Spleen (tissue), 11 donors: ENCODE data around the gene MARCHF11. TPM values are rescaled to one million over a fixed set of nuclear protein-coding genes. Genes with fewer than 3 reads are reported as not detected.

ENCODE experiments used
- DNase-seq: peaks from one replicate; pipeline ENCODE4 v3.0.0-alpha.2; 2020
- H3K27ac ChIP-seq, 8 donors: fragments of 200-600 bp; sonication (generic) in 7 of 8; 1 replicate in 4 of 8; 2 replicates in 4 of 8; pipeline versions ENCODE4 v1.5.0 to v1.8.0; 2016 to 2021; ENCODE audit warnings: inconsistent platforms in 4 of 8, mild to moderate bottlenecking in 4 of 8, moderate library complexity in 1 of 8
- H3K27me3 ChIP-seq, 7 donors: fragments of 200-600 bp; sonication (generic) in 6 of 7; replicated peaks in 1 of 7; 1 replicate in 4 of 7; 2 replicates in 3 of 7; pipeline versions ENCODE4 v1.5.0 to v1.8.0; 2016 to 2021; ENCODE audit warnings: inconsistent platforms in 3 of 7, mild to moderate bottlenecking in 1 of 7
- H3K36me3 ChIP-seq, 6 donors: fragments of 200-600 bp; sonication (generic) in 5 of 6; 1 replicate in 4 of 6; 2 replicates in 2 of 6; pipeline versions ENCODE4 v1.5.0 to v1.8.0; 2016 to 2021; ENCODE audit warnings: inconsistent platforms in 2 of 6
- H3K4me1 ChIP-seq, 6 donors: fragments of 200-600 bp; sonication (generic) in 5 of 6; 1 replicate in 3 of 6; 2 replicates in 3 of 6; pipeline versions ENCODE4 v1.5.0 to v1.8.0; 2016 to 2021; ENCODE audit warnings: inconsistent platforms in 3 of 6
- H3K4me3 ChIP-seq, 8 donors: fragments of 200-600 bp; sonication (generic) in 7 of 8; 1 replicate in 4 of 8; 2 replicates in 4 of 8; pipeline versions ENCODE4 v1.5.0 to v1.8.0; 2016 to 2021; ENCODE audit warnings: inconsistent platforms in 4 of 8, mild to moderate bottlenecking in 4 of 8, moderate library complexity in 2 of 8
- H3K9me3 ChIP-seq, 8 donors: fragments of 200-600 bp; sonication (generic) in 7 of 8; 1 replicate in 4 of 8; 2 replicates in 4 of 8; pipeline versions ENCODE4 v1.5.0 to v1.8.0; 2016 to 2021; ENCODE audit warnings: inconsistent platforms in 4 of 8
- POLR2A ChIP-seq, 3 donors: fragments of 450-650 bp; IDR thresholded peaks; one replicate each; pipeline ENCODE4 v1.5.1; 2017; ENCODE audit warnings: antibody characterized with exemption in 3 of 3, mild to moderate bottlenecking in 1 of 3
- POLR2AphosphoS5 ChIP-seq, 3 donors: sonication (generic); formaldehyde crosslinking; IDR thresholded peaks; one replicate each; pipeline ENCODE4 v1.5.1; 2017; ENCODE audit warnings: antibody characterized with exemption in 3 of 3
- WGBS, 5 donors: extraction: QIAGEN DNeasy Blood & Tissue Kit in 3 of 5; methylation state at CpG; one replicate each; pipeline versions ENCODE4 v1.1.5 to v1.1.7; 2013 to 2018; 5-methylcytosine and 5-hydroxymethylcytosine counted together
- intact Hi-C: fragments of 100-400 bp; cut with DNase I; formaldehyde crosslinking; loops from one replicate; pipeline ENCODE4 v1.15.0; 2023; ENCODE audit warnings: low total_unique reads
- polyA plus RNA-seq, 3 donors: library from polyadenylated mRNA; stranded (reverse); fragments of 200-250 nt; gene quantifications; one replicate each; pipeline ENCODE4 v1.2.1, GENCODE V29; 2013
- total RNA-seq, 7 donors: library from RNA; depleted of rRNA in 3 of 7; stranded (reverse); fragments of >200 nt in 3 of 7; fragmentation: NEBNext Ultra II Directional in 4 of 7; extraction: Animal tissue kit (Norgen Biotek cat#: 25700) in 4 of 7; gene quantifications; one replicate each; pipeline versions ENCODE4 v1.1.0 to v1.2.1, GENCODE V29; 2016 to 2021
- TF ChIP-seq, protein P1 (sequence below), 11 experiments: fragments of 200-600 bp in 7 of 11; fragments of 450-650 bp in 4 of 11; sonication (generic) in 4 of 11; IDR thresholded peaks in 8 of 11; conservative IDR thresholded peaks in 3 of 11; 1 replicate in 7 of 11; 2 replicates in 4 of 11; pipeline versions ENCODE4 v1.4.0 to v1.8.0; 2016 to 2021; ENCODE audit warnings: antibody characterized with exemption in 11 of 11, inconsistent platforms in 4 of 11, mild to moderate bottlenecking in 1 of 11
- donor health status: healthy with polysubstance abuse.
- donor health status: DM: no; HTN: no; CAD: no; lungs with moderate emphysema.
- donor health status: DM: no; HTN: no; CAD: no.
- donor health status: Bipolar disorder and iron deficiency.
- donor health status: healthy.
- donor health status: DM: no; HTN: no; CAD: no.
- donor health status: DM: yes; HTN: yes; CAD: no.

MARCHF11 gene
- total and polyA plus RNA-seq, 10 donors: not detected

DNA sequence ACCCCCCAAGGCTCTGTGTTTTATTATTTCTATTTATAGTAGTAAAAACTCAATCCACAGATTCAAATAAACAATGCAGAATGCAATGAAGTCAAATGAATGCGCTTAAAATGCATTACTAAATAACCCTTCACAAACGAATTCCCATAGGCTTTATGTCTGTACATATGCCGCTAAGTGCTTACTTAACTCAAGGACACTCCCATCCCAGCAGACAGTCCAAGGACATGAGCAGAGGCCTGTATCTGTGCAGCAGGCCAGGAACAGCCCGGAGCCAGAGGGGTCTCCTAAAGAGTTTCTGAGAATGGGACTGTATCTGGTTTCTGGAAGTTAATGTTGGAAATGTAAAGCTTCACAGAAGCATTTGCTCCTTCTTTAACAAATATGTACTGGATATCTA lies 59.8 kb downstream of the MARCHF11 start:
- H3K36me3 ChIP-seq: no peaks in the 10 kb centered on the region
- no peak overlapping the region for H3K27ac ChIP-seq
- no peaks in the 10 kb centered on the region for H3K27me3 ChIP-seq
- WGBS, 5 donors: 60 to 71% (median 70%) methylated on average over 4 of the region's 4 CpGs
- no peaks in the 10 kb centered on the region for H3K4me1 ChIP-seq
- H3K4me3 ChIP-seq: no peak overlapping the region
- no peak for TF ChIP-seq POLR2AphosphoS5 (IDR thresholded peaks at IDR 0.05)
- TF ChIP-seq POLR2A (IDR thresholded peaks at IDR 0.05): no peak
- TF ChIP-seq, protein P1, sequence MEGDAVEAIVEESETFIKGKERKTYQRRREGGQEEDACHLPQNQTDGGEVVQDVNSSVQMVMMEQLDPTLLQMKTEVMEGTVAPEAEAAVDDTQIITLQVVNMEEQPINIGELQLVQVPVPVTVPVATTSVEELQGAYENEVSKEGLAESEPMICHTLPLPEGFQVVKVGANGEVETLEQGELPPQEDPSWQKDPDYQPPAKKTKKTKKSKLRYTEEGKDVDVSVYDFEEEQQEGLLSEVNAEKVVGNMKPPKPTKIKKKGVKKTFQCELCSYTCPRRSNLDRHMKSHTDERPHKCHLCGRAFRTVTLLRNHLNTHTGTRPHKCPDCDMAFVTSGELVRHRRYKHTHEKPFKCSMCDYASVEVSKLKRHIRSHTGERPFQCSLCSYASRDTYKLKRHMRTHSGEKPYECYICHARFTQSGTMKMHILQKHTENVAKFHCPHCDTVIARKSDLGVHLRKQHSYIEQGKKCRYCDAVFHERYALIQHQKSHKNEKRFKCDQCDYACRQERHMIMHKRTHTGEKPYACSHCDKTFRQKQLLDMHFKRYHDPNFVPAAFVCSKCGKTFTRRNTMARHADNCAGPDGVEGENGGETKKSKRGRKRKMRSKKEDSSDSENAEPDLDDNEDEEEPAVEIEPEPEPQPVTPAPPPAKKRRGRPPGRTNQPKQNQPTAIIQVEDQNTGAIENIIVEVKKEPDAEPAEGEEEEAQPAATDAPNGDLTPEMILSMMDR (IDR thresholded peaks at IDR 0.05 in 8 of 11, conservative IDR thresholded peaks at IDR 0.05 in 3 of 11): no peak
- intact Hi-C loops: no loop called here
- no peak for DNase-seq
- H3K9me3 ChIP-seq: peaks cover 0 to 15% (median 0%) of the 10 kb centered on the region in 8 donors

DNA sequence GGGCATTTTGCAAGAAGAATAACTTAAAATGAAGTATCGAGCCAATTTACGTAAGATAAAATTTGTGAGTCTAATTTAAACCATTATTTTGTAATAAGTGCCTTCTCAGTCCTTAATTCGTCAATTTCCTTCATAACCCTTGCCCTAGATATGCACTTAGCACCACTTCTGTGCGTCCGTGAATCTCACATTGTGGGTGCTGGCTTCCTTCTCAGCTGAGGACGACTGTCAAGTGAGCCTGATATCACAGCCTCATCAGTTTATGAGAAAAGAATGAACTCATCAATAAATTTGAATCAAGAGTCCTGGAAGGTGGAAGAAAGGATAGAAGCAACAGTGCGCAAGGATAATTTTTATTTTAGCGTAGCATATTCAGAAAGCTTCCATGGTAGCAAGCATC lies 64.5 kb downstream of the MARCHF11 start:
- H3K27ac ChIP-seq: no peak overlapping the region
- peaks cover 0 to 25% (median 15%) of the 10 kb centered on the region in 8 donors for H3K9me3 ChIP-seq
- 80 to 86% (median 84%) methylated on average over 8 of the region's 8 CpGs for WGBS, 5 donors
- no peaks in the 10 kb centered on the region for H3K36me3 ChIP-seq
- TF ChIP-seq, protein P1 (IDR thresholded peaks at IDR 0.05 in 8 of 11, conservative IDR thresholded peaks at IDR 0.05 in 3 of 11): no peak
- TF ChIP-seq POLR2AphosphoS5 (IDR thresholded peaks at IDR 0.05): no peak
- TF ChIP-seq POLR2A (IDR thresholded peaks at IDR 0.05): no peak
- H3K4me1 ChIP-seq: no peaks in the 10 kb centered on the region
- DNase-seq: no peak
- H3K4me3 ChIP-seq: no peak overlapping the region
- intact Hi-C loops: no loop called here
- no peaks in the 10 kb centered on the region for H3K27me3 ChIP-seq

DNA sequence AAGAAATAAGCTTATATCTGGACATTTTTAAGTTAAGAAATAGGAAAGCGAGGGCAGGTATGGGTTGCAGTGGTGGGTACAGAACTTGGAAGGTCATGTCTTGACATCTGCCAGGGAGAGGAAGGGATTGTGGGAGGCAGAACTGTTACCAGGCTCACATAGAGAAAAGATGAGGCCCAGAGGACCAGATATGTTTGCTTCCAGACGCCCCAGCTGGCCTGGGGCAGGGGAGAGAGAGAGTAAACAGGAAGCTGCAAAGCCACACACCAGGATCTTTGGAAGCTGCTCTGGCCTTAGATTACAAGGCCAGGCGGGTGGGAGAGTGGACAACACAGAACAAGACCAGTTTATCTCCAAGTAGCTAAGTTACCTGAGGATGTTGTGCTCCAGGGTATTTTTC lies 71.2 kb downstream of the MARCHF11 start:
- Histone ChIP-seq H3K27ac (no peak overlapping the region), H3K27me3 (no peaks in the 10 kb centered on the region), H3K9me3 (peaks cover 0 to 84% (median 29%) of the 10 kb centered on the region in 8 donors), H3K36me3 (no peaks in the 10 kb centered on the region), H3K4me1 (no peaks in the 10 kb centered on the region), H3K4me3 (no peak overlapping the region)
- DNase-seq: no peak
- 47 to 62% (median 54%) methylated on average over 3 of the region's 3 CpGs for WGBS, 5 donors
- intact Hi-C loops: no loop called here
- TF ChIP-seq POLR2AphosphoS5 (IDR thresholded peaks at IDR 0.05) (no peak), POLR2A (IDR thresholded peaks at IDR 0.05) (no peak)
- TF ChIP-seq, protein P1 (IDR thresholded peaks at IDR 0.05 in 8 of 11, conservative IDR thresholded peaks at IDR 0.05 in 3 of 11): no peak

DNA sequence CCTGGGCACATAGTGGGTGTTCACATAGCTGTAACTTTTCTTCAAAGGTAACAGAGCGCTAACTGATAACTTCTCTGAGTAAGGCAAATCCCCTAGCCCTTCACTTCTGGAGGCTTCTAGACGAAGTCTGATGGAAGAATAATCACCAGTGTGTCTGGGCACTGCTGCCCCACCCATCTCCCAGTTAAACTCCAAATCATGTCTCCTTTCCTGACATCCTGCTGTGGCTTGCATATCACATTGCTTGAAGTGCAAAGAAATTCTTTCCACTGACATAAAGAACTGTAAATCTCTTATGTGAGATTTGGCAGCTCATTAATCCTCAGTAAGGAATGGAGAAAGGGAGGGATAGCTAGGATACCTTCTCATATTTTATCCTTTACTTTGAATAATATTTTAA lies 74.6 kb downstream of the MARCHF11 start:
- Histone ChIP-seq H3K4me1 (no peaks in the 10 kb centered on the region), H3K9me3 (peaks cover 0 to 82% (median 26%) of the 10 kb centered on the region in 8 donors), H3K36me3 (no peaks in the 10 kb centered on the region), H3K4me3 (no peak overlapping the region), H3K27ac (no peak overlapping the region), H3K27me3 (no peaks in the 10 kb centered on the region)
- WGBS, 5 donors: 58 to 68% (median 66%) methylated on average over 2 of the region's 2 CpGs
- TF ChIP-seq POLR2A (IDR thresholded peaks at IDR 0.05) (no peak), POLR2AphosphoS5 (IDR thresholded peaks at IDR 0.05) (no peak)
- TF ChIP-seq, protein P1 (IDR thresholded peaks at IDR 0.05 in 8 of 11, conservative IDR thresholded peaks at IDR 0.05 in 3 of 11): no peak
- intact Hi-C loops: no loop called here
- DNase-seq: no peak
